ENCODE data around the gene TRIM46.
A peak's percentile ranks its signal among the peaks of the same experiment; 100 is the strongest.
"Not testable (repeated sequence)": the region's sequence is repeated elsewhere in the genome, so short reads cannot be mapped to it uniquely, and the experiment has no call there.

Gene TRIM46

DNA sequence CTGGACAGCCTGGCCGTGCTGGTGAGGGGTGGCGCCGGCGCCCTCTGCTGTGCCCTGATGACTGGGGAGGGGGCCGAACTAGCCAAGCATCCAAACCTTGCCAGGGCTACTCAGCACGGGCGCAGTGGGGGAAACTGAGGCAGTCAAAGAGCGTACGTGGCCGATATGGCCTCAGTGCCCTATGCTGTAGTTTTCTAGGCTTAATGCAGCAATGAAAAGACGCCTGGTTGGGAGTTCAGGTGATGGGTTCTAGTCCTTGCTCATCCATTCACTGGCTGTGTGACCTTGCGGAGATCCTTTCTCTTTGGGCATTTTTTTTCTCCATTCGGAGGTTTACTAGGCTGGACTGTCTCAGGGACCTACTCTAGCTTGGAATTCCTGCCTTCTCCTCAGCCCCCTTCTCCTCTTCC, 35.7 kb downstream of the TRIM46 start:
- DNase-seq (ENCODE audit: insufficient read length, low spot score) = no peak
- no peak for TF ChIP-seq POLR2A (IDR thresholded peaks at IDR 0.05; ENCODE audit: low read depth, low read length)

DNA sequence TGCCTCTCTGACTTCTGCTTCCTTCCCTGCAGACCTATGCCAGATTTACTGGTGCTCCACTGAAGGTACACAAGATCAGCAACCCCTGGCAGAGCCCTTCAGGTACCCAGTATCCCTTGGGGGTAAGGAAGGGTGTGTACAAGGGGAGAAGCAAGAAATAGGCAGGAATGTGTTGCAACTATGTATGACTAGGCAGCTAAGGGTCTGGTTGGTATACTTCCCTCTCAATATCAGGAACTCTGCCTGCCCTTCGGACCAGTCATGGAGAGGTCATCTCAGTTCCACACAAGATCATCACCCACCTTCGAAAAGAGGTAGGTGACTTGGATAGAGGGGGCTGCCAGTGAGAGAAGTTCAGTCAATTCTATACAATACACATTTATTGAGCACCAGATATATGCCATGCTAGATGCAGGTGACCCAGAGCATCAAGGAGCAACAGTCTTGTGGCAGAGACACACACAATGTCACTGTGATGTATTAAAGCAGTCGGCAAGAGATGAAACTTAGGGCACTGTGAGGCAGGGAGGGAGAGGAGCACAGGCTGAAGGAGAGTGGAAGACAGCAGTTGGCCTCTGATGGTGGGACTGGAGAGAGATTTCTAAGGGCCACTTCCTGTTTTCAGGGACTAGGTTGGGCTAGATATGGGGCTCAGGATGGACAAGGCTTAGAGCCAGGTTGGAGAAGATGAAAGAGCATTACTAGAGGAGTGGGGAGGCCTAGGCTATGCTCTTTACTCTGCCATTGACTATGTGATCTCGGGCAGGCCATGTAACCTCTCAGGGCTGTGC, 36.9 kb downstream of the TRIM46 start:
- no peak for TF ChIP-seq POLR2A (IDR thresholded peaks at IDR 0.05; ENCODE audit: low read depth, low read length)
- FAIRE-seq (no peak), DNase-seq (ENCODE audit: insufficient read length, low spot score) (no peak)

More for the DNA sequence above, 35.7 kb downstream of the TRIM46 start:
- FAIRE-seq = no peak

DNA sequence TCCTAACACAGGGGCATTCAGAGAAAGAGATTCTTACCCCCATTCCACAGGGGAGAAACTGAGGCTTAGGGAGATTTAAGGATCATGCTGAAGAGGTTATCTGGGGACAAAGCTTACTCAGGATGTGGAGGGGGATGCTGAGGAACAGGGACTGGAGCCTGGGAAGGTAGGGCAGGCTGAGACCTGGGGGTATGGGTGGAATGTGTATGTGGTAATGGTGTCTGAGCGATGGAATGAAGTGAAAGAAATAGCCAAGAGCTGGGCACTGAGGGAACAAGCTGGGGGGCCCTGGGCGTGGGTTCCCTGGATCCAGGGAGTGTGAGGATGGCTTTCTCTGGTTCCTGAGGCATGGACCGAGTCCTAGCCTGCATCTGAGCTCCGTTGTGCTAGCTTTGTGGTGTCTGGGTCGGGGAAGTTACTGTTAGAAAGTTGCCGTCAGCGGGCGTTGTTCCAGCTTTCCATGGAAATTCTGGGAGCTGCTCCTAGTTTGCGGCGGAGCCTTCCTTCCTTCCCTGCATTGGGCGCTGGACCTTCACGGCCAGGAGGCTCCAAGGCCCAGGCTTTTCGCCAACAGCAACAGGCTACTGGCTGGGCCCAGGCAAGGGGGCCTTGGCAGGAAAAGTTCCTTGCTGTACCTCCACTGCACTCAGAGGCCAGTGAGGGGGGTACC, 37.9 kb downstream of the TRIM46 start:
- not testable (repeated sequence) for DNase-seq (ENCODE audit: insufficient read length, low spot score); FAIRE-seq

DNA sequence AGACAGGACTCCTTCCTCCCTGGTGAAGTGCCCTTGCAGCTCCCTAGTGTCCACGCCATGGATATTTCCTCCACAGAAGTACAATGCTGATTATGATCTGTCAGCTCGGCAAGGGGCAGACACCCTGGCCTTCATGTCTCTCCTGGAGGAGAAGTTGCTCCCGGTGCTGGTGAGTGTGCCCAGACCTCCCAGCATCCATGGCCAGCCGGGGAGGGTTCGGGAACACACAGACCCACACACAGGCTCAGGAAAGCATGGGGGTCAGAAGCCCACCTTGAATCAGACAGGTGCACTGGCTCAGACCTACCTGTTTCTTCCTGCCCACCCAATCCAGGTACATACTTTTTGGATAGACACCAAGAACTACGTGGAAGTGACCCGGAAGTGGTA, 38.4 kb downstream of the TRIM46 start:
- not testable (repeated sequence) for DNase-seq (ENCODE audit: insufficient read length, low spot score); FAIRE-seq

DNA sequence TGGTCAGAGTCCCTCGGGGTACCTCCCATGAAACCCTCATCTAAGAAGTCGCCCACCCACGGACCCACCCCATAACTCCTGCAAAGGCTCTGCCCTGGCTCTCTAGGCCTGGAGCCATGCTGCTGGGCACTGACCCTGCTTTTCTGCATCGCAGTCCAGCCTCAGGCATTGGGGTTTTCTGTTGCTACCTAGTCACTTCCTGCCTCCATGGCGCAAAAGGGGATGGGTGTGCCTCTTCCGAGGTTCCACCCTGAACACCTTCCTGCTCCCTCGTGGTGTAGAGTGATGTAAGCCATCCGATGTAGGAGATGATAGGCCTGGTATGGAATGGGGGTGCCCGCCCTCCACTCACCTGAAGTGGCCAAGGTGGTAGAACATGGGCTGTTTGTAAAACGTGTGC, 41.1 kb downstream of the TRIM46 start:
- not testable (repeated sequence) for FAIRE-seq; DNase-seq (ENCODE audit: insufficient read length, low spot score)

DNA sequence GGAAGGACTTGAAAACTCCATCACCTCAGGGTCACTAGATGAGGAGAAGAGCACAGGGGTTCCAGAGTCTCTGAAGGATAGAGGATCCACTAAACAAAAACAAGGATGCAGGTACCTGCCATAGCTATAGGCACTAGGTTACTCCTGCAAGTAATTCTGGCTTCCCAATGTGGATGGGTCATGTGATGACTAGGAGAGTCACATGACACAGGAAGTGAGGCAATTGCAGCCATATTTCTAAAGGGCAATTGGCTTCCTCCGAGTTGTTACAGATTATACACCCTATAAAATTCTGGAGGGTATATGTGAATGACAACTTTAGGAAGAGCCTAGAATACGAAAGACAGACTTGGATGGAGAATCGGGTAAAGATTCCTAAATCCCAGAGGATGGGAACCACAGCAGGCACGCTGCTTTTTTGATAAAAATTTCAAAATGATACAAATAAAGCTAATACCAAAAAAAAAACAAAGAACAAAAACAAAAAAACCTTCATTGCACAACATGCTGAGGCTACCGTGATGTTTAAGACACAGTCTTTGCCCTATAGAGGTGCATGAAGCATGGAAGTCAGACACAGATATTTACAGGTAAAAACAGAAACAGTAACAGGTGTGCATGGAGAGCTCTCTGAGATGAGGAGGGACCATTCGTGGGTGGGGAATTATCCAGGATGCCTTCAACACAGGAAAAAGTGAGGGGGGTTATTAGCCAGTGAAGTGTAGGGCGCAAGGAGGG, 45.4 kb downstream of the TRIM46 start:
- FAIRE-seq = no peak
- DNase-seq (ENCODE audit: insufficient read length, low spot score) = no peak
- no peak for TF ChIP-seq POLR2A (IDR thresholded peaks at IDR 0.05; ENCODE audit: low read depth, low read length)

DNA sequence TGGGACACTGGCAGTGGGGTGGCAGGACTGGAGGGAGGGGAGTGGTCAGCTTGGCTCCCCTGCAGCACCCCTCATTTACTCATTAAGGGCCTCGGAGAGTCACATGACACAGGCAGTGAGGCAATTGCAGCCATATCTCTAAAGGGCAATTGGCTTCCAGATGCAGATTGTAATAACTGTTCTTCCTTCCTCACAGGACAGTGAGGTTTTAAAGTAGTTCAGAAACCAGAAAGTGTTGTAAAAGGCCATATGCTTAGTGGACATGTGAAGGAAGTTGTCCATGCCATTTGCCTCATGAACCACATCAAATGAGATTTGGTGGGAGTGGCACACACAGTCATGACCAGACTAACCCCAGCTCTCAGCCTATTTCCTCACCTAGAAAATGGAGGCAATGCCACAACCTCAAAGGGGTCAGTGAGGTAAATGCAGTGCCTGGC, 46.0 kb downstream of the TRIM46 start:
- FAIRE-seq = no peak
- DNase-seq (ENCODE audit: insufficient read length, low spot score) = no peak
- TF ChIP-seq POLR2A (IDR thresholded peaks at IDR 0.05; ENCODE audit: low read depth, low read length) = no peak

DNA sequence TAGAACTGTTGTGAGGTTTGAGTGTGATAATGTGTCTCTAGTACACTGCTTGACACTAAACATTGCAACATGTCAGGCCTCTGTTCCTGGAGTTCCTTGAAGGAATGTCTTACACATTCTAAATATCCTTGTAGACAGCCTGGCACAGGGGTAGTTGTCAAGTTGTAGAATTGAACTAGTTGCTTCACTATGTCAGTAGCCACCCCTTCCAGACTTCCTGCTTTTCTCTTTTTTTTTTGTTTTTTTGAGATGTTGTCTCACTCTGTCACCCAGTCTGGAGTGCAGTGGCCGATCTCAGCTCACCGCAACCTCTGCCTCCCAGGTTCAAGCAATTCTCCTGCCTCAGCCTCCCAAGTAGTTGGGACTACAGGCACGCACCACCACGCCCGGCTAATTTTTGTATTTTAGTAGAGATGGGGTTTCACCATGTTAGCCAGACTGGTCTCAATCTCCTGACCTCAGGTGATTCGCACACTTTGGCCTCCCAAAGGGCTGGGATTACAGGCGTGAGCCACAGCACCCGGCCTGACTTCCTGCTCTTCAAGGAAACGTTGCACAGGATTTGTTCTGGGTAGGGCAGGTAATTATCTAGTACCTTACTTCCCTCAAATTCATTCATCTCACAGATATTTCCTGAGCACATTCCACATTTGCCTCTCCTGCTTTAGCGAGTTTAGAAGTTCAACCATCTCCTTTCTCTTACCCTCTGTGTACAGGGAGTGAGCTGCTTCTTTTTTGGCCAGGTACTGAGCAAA, 46.7 kb downstream of the TRIM46 start:
- not testable (repeated sequence) for FAIRE-seq; DNase-seq (ENCODE audit: insufficient read length, low spot score)

DNA sequence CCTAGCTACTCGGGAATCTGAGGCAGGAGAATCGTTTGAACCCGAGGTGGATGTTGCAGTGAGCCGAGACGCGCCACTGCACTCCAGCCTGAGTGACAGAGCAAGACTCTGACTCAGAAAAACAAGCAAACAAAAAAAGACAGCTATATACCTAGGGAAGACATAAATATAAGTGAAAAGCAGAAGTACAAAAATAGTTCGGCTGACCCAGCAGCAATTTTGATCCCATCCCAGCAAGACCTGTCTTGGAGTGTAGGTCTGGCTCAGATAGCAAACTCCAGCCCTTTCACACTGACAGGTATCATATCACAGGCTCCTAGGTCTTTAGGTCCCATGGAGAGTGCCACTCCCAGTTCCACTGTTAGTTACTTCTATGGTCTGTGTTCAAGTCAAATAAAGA, 49.4 kb downstream of the TRIM46 start:
- FAIRE-seq = no peak
- DNase-seq (ENCODE audit: insufficient read length, low spot score) = no peak
- TF ChIP-seq POLR2A (IDR thresholded peaks at IDR 0.05; ENCODE audit: low read depth, low read length) = no peak

DNA sequence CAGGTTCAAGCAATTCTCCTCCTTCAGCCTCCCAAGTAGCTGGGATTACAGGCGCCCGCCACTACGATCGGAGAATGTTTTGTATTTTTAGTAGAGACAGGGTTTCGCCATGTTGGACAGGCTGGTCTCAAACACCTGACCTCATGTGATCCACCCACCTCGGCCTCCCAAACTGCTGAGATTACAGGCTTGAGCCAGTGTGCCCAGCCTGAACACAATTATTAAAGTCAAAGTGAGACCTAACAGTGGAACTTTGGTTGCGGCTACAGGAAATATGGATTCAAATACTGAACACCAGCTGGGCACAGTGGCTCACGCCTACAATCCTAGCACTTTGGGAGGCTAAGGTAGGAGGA, 51.7 kb downstream of the TRIM46 start:
- not testable (repeated sequence) for DNase-seq (ENCODE audit: insufficient read length, low spot score); FAIRE-seq

DNA sequence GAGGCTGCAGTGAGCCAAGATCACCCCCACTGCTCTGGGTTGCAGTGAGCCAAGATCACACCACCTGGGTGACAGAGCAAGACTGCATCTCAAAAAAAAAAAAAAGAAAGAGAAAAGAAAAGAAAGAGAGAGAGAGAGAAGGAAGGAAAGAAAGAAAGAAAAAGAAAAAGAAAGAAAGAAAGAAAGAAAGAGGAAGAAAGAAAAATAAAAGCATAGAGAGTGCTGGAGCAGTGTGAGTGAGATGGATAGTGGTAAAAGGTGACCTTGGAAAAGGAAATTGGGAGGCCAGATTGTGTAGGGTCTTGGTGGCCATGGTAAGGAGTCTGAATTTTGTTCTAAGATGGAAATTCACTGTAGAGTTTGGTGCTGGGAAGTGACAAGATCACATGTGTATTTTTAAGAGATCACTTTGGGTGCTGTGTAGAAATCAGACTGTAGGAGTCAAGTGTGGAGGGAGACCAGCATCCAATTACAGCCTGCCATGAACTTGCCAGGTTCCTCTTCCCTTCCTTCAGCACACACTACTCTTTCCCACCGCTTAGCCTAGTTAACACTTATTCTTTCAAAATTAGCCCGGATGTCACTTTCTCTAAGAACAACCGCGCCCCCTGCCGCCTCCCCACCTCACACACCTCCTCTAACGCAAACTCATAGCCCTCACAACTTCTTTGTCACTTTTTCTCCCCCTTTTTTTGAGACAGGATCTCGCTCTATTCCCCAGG, 52.7 kb downstream of the TRIM46 start:
- no peak for FAIRE-seq
- DNase-seq (ENCODE audit: insufficient read length, low spot score) = no peak
- no peak for TF ChIP-seq POLR2A (IDR thresholded peaks at IDR 0.05; ENCODE audit: low read depth, low read length)

DNA sequence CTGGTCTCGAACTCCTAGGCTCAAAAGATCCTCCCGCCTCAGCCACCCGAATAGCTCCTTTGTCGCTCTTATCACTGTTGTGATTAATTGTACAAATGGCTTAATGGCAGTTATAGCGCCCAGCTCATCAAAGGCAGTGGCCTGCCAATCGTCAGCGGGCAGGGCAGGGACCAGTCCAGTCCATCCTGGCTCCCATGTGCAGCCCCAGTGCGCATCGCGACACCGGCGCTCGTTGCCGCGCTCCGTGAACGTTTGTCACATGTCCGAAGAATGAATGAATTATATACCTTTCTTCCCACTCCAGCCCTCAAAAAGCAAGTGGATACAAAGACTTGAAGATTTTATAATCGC, 53.2 kb downstream of the TRIM46 start:
- FAIRE-seq = no peak
- no peak for DNase-seq (ENCODE audit: insufficient read length, low spot score)
- TF ChIP-seq POLR2A (IDR thresholded peaks at IDR 0.05; ENCODE audit: low read depth, low read length) = 0 out of 2 replicates have a peak, but pooled peaks have one; percentile 16

DNA sequence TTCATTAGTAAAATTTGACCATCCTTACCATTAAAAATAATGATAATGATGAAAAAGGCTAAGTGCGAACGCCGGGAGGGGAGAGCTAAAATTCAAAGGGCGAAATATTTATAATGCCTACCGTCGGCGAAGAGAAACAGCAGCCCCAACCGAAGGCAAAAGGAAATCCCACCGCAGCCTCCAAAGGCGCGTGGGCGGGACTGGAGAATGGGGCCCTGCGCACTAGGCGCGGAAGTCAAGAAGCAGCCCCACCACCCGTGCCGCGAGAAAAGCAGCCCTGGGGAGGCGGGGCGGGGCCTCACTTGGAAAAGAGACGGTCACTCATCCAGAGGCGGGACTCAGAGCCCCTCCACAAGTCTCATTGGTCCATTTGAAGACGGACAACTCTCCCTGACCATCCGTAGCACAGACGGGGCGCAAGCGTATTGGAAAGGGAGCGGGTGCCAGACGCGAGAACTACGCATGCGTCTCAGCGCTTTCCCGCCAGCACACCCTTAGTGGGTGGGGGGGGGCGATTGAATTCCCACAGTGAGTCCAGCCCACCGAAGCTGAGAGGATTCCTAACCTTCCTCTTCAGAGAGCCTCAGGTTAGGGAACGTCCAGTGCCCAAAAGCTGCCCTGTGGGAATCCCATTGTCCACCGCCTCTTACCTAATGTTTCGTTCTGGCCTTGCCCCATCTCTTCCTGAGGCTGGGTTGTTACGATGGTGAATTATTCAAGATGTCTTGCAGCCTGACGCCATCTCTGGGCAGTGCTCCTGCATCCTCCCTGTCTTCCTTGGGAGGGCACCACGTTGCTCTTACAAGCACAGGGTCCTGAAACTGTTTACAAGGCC, 53.8 kb downstream of the TRIM46 start:
- DNase-seq (ENCODE audit: insufficient read length, low spot score) (peak; percentile 94), FAIRE-seq (no peak)
- peak; percentile 89 for TF ChIP-seq POLR2A (IDR thresholded peaks at IDR 0.05; ENCODE audit: low read depth, low read length)
